Fibroblast of skin of left quadriceps (primary cell): Measurements from ENCODE around the gene ZNF611.
"Not testable (repeated sequence)": the region's sequence is repeated elsewhere in the genome, so short reads cannot be mapped to it uniquely, and the experiment has no call there.

Source experiments
- DNase-seq, 2 experiments: peaks; one replicate each; pipeline ENCODE4 v3.0.0-alpha.2; 2013; ENCODE audit warnings: low read depth in 2 of 2

The ZNF611 gene

GRCh38 chr19:52681216-52681615, 53.6 kb downstream of the ZNF611 start:
- not testable (repeated sequence) for DNase-seq

DNA sequence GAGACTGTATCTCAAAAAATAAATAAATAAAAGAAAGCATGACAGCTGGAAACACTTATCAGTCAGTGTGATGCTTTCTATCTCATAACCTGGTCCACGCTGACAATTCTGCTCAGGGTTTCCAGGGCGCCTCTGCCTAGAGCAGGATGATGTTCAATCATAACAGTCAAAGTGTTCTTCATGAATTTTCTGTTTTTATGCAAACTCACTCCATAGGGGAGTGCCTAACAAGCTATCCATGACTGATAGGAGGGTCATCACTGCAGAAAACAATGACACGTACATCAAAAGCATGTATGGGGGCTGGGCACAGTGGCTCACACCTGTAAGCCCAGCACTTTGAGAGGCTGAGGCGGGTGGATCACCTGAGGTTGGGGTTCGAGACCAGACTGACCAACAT, 55.2 kb downstream of the ZNF611 start:
- DNase-seq, result no peak

DNA sequence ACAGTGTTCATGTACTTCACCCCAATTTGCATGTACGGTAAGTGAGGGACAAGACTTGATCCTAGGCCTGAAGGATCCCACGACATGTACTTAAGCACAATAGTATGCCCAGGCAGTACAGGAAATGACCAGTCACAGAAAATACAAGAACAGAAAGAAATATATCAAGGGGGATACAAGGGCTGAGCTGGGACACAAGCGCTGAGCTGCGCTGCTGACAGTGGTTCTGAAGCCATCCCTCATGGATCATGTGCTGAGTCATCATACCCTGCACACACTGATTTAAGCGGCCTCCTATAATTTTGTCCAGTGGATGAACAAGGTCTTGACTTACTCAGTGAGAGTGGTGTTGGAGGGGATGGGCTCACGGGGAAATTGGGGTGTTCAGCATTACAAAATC, 59.6 kb downstream of the ZNF611 start:
- DNase-seq, result not testable (repeated sequence)

DNA sequence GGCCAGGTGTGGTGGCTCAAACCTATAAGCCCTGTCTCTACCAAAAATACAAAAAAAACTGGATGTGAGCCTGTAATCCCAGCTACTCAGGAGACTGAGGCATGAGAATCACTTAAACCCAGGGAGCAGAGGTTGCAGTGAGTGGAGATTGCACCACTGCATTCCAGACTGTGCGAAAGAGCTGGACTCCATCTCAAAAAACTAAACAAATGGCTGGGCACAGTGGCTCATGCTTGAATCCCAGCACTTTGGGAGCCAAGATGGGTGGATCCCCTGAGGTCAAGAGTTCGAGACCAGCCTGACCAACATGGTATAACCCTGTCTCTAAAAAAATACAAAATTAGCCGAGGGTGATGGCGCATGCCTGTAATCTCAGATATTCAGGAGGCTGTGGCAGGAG, 61.8 kb downstream of the ZNF611 start:
- no peak for DNase-seq

GRCh38 chr19:52670046-52670445, 64.8 kb downstream of the ZNF611 start:
- no peak for DNase-seq

DNA sequence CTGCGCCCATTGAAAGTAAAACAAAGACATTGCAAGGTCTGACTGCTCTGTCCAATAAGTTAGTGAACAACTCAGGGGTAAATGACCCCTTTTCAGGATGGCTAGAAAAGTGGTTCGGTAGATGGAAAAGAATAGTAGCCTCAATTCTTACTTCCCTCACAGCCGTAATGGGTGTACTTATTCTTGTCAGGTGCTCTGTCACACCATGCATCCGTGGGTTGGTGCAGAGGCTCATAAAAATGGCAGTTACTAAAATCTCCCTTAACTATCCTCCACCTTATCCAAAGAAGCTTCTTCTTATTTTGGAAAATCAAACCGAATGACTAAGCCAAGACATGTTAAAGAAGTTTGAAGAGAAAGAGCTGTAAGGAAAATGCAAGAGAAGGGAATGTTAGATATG, 65.3 kb downstream of the ZNF611 start:
- no peak for DNase-seq

DNA sequence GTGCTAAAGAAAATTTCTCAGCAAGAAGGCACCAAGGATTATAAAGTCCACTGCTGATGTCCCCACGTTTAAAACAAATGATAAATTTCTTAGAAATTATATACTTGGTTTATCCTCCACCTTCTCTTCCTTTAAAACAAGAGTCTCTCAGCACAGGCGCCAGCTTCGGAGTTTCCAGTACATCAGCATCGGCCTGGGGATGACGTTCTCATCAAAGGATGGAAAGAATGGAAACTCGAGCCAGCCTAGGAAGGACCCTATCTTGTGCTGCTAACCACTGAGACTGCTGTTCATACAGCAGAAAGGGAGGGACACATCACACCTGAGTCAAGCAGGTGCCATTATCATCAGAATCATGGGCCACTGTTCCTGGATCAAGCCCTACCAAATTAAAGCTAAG, 66.9 kb downstream of the ZNF611 start:
- DNase-seq, result no peak

DNA sequence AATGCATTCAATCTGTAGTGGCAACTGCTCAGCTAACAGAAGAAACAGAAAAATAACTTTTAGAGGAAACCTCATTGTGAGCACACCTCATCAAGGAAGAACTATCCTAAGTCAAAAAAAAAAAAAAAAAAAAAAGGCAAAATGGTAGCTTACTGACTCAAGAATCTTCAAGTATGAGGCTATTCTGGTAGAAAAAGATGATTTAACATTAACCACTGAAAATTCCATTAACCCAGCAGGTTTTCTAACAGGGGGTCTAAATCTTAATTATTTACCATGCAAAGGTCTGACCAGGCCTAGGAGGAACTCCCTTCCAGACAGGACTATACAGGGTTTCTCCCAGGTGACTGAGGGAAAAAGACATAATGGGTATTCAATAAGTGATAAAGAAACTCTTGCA, 68.3 kb downstream of the ZNF611 start:
- DNase-seq, result no peak

DNA sequence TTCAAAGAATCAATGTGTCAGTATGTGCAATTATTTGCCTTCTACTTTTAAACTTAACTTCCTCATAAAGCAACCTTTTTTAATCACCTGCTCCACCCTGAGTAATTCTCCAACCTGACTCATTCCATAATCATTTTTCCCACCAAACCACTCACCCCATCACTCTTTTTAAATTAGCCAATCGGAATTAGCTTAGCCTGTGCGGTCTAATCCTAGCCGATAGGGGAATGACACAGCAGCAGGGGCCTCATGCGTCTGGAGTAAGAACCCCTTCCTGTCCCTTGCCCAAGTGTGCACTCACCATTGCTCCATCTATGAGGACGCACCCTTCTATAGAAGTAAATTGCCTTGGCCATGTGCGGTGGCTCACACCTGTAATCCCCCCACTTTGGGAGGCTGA, 69.3 kb downstream of the ZNF611 start:
- no peak for DNase-seq

GRCh38 chr19:52665027-52665426, 69.8 kb downstream of the ZNF611 start:
- DNase-seq, result no peak

GRCh38 chr19:52664461-52664860, 70.4 kb downstream of the ZNF611 start:
- no peak for DNase-seq

GRCh38 chr19:52662631-52663030, 72.2 kb downstream of the ZNF611 start:
- no peak for DNase-seq

- DNase-seq, result no peak
These were observed 73.9 kb downstream of the ZNF611 start for GRCh38 chr19:52660981-52661380.

GRCh38 chr19:52659013-52659412, 75.8 kb downstream of the ZNF611 start:
- DNase-seq, result no peak

GRCh38 chr19:52658595-52658994, 76.2 kb downstream of the ZNF611 start:
- DNase-seq, result no peak

DNA sequence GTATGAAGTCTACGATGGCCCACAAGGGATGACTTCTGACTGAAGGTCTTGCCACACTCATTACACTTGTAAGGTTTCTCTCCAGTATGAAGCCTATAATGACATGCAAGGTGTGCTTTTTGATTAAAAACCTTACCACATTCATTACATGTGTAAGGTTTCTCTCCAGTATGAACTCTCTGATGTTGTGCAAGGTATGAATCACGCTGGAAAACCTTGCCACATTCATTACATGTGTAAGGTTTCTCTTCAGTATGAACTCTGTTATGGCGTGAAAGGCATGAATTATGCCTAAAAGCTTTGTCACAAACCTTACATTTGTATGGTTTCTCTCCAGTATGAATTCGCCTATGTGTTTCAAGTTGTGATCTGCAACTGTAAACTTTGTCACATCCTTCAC, 81.7 kb downstream of the ZNF611 start:
- DNase-seq, result no peak
